Activated effector memory CD4-positive, alpha-beta T cell treated with Interleukin-2 at 50 U/mL for 16 hours (primary cell): Measurements from ENCODE around the gene CDIPT.
"Not testable (repeated sequence)": the region's sequence is repeated elsewhere in the genome, so short reads cannot be mapped to it uniquely, and the experiment has no call there.

Source experiments
- DNase-seq: peaks from one replicate; pipeline ENCODE4 v3.0.0-alpha.2; 2020

CDIPT gene, protein sequence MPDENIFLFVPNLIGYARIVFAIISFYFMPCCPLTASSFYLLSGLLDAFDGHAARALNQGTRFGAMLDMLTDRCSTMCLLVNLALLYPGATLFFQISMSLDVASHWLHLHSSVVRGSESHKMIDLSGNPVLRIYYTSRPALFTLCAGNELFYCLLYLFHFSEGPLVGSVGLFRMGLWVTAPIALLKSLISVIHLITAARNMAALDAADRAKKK

GRCh38 chr16:29862884-29863668 is at the start of gene CDIPT:
Gene CDIPT (minus strand): TSS chr16:29863226. CDS start chr16:29862857, 369 bp downstream.
- peak; percentile 88 for DNase-seq

DNA sequence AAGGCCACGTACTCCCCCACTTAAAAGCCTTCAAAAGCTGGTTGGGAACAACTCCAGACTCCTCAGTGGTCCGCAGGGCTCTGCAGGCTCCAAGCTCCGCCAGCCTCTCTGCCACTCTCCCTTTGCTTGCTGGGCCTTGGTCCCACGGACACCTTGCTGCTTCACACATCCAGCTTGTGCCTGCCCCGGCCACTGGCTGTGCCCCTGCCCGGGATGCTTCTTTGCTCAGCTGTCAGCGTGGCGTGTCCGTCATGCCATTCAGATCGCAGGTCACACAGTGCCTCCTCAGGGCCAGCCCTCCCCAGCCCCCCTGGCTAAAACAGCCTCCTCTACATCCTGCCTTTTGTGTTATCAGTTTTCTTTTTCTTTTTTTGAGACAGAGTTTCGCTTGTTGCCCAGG is 49.1 kb upstream of the CDIPT start:
- DNase-seq = no peak

- DNase-seq = no peak
Observed at GRCh38 chr16:29911676-29912010, 48.6 kb upstream of the CDIPT start.

DNA sequence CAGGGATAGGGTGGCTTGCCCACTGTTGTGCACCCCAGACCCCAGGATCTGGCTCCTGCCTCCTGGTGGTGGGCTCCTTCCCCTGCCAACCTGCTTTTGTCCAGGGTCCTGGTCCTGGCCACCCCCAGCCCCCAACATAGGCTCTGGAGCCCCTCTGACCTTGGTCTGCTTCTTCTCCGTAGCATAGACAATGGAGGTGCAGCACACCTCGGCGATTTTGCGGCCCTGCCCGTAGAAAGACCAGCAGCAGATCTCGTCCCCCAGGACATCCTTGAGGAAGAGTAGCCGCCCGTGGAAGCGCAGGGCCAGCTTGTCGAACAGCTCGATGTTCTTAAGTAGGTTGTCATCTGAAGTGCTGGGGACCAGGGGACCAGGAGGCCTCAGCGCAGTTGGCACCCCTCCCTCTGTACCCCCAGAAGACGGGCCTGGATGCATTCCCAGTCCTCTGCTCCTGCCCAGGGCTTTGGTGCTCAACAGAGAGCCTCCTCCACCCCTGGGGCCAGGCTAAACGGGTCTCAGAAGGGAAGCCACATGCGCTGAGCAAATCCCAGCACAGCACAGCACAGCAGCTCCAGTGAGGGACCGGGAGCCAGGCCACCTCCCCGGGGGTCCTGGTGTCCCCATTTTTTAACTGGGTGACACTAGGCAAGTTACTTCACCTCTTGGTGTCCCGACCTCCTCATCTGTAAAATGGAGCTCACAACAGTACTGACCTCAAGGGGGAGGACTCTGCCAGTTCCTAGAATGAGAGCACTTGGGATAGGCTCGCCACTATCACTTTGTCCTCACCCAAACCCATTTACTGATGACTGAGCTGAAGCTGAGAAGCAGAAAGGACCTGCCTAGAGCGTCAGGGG is 48.0 kb upstream of the CDIPT start:
- DNase-seq = no peak

- DNase-seq = not testable (repeated sequence)
Observed at GRCh38 chr16:29909851-29910250, 46.8 kb upstream of the CDIPT start.

GRCh38 chr16:29909391-29909790 is 46.4 kb upstream of the CDIPT start:
- DNase-seq = no peak

GRCh38 chr16:29908719-29909220 is 45.7 kb upstream of the CDIPT start:
- no peak for DNase-seq

GRCh38 chr16:29907973-29908372 is 44.9 kb upstream of the CDIPT start:
- no peak for DNase-seq

- no peak for DNase-seq
Observed at GRCh38 chr16:29906520-29907244, 43.7 kb upstream of the CDIPT start.

DNA sequence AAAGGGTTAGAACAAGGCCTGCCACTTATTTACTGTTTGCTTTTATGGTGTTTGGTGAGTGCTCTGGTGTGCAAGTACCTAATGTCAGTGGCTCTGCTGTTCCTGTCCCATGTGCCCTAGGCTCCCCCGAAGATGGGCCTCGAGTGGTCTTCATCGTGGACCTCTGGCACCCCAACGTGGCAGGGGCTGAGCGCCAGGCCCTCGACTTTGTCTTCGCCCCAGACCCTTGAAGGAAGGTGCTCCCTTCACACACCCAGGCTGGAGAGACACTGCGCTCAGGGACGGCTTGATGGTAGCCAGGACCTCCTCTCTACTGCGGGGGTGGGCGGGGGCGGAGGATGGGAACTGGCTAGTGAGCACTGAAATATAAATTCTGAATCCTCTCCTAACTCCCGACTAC is 42.6 kb upstream of the CDIPT start:
- no peak for DNase-seq

- DNase-seq = no peak
Observed at GRCh38 chr16:29904947-29905346, 41.9 kb upstream of the CDIPT start.

DNA sequence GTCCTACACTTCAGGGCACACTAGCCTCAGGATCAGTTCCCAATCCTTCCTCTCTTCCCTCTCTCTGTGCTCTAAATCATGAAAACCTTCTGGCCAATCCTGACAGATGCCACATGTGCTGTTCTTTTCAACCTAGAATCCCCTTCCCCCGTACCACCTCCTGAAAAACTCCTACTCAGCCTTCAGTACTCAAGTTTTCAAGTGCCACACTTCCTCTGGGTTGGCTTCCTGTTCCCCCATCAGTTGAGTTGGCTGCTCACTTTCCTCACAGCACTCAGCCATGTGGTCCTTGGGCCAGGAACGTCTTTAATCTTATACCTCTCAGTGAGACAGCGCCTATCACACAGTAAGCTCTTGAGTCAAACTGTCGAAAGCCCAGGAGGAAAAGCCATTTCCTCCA is 40.6 kb upstream of the CDIPT start:
- DNase-seq = no peak

DNA sequence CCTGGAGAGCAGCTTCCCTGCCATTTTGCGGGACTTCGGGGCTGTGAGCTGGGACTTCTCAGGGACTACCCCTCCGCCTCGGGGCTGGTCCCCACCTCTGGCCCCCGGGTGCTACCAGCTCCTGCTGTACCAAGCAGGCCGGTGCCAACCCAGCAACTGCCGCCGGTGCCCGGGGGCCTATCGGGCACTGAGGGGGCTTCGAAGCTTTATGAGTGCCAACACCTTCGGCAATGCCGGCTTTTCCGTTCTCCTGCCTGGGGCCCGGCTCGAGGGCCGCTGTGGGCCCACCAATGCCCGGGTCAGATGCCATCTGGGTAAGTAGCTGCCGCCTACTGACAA is 38.5 kb upstream of the CDIPT start:
- no peak for DNase-seq

GRCh38 chr16:29900888-29901606 is 38.0 kb upstream of the CDIPT start:
- DNase-seq = no peak

DNA sequence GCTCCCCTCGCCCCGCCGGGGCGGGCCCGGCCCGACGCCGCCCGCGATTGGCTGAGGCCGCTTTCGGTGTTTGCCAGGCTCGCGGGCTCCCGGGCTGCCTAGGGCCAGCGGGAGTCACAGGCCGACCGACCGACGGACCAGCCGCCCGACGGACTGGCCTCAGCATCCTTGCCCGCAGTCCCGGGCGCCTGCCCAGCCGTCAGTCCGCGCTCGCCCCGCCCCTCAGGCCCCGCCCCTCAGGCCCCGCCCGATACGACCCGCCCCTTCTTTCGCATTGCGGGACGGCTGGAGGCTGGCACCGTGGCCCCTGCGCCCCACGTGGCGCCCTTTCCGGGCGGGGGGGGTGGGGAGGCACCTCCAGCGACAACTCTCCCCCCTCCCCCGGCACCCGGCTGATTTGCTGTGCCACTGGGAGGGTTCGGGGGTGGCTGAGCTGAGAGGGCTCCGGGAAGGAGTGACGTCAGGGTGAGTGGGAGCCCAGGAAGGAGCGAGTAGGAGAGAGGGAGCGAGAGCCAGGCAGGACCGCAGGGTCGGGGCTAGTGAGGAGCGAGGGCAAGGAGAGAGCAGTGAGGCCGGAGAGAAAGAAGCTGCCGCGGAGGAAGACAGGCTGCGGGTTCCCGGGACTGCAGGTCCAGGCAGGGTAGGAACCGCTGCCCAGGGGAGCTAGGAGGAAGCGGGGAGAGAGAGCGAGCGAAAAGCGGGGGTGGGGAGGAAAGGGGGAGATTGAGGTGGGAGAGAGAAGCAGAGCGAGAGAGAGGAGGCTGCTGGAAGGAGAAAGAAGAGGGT is 37.3 kb upstream of the CDIPT start, which contains the start of gene ASPHD1:
ASPHD1 (plus strand) TSS at position 387 of the 786 bp plus-strand sequence. CDS start 484 bp downstream, outside the sequence.
- peak; percentile 69 for DNase-seq

DNA sequence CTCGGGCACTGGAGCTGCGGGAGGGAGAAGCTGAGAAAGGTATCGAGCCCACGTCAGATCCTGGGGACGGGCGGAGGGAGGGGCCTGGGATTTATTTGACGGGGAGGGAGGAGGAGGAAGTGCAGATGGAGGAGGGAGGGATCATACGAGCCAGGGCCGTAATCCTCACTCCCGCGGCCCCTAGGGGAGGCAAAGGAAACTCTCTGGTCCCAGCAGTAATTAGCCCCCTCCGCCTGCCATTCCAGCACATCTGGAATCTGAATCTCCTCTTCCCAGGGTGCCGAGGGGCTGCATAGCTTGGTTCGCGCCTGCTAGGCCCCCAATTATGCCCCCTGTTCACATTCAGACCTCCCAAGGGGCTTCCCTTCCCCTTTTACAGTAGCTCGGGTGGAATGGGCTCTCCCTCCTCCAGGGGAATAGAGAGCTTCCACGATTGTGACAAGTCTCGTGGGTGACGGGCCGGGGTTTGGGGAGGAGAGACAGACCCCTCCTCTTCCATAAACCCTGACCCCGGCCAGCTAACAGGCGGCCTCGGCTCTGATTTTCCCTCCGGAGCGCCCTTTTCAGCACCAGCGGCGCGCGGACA is 36.6 kb upstream of the CDIPT start, which contains the start of gene SEZ6L2:
SEZ6L2 (minus strand) TSS at position 35 of the 586 bp plus-strand sequence. CDS start 531 bp downstream, outside the sequence.
- no peak for DNase-seq

DNA sequence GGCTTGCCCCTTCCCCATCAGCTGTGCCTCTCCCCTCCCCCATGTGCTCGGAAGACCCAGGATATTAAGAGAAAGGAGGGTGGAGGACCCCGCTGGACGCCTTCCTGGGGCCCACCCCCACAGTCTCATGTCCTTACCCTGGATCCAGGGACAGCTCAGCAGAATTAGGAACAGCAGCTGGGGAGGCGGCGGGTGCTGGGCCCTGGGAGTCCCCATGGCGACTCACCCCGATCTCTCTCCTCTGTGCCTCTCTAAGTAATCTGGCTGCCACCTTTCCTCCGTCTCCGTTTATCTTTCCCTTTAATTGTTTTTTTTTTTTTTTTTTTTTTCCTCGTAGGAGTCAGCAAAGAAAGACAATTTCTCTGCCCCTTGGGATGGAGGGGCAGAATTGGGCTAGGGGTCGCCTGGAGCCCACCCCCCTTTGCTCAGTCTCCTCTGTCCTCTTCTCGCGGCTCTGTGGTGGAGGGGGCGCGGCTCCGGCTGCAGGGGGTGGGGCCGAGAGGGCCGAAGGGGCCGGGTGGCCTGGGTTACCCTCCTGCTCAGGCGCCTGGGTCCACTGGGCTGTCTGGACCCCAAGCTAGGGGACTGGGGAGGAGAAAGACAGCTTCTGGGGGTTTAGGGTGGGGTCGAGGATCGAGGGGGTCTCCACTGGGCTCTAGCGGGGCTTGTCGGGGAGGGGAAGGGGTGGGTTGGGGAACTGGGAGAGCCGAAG is 35.9 kb upstream of the CDIPT start:
- no peak for DNase-seq

- no peak for DNase-seq
Observed at GRCh38 chr16:29898135-29898803, 35.2 kb upstream of the CDIPT start.

- DNase-seq = no peak
Observed at GRCh38 chr16:29897333-29897732, 34.3 kb upstream of the CDIPT start.
